Naive thymus-derived CD4-positive, alpha-beta T cell (primary cell): ENCODE measurements around the gene SYNDIG1. TPM values are rescaled to one million over a fixed set of nuclear protein-coding genes. Genes with fewer than 3 reads are reported as not detected.

ENCODE experiments used
- ATAC-seq: fragments of 150-1000 bp; cut with Tn5 transposase; 2 replicates; pipeline ENCODE4 v1.10.0; 2021; ENCODE audit warnings: mild to moderate bottlenecking, moderate library complexity
- CTCF ChIA-PET: fragments of 350-600 bp; sonication (Branson Sonifier 250); formaldehyde crosslinking; loops from one replicate; lab custom pipeline; 2021; ENCODE audit warnings: antibody characterized with exemption; lab: Charles Lee
- POLR2A ChIA-PET: fragments of 350-600 bp; sonication (Branson Sonifier 250); formaldehyde crosslinking; loops from one replicate; lab custom pipeline; 2021; ENCODE audit warnings: antibody characterized with exemption, inconsistent platforms; lab: Charles Lee
- DNase-seq, 9 donors: peaks; one replicate each; pipeline versions ENCODE4 v3.0.0 to v3.0.0-alpha.2; 2020 to 2022; ENCODE audit warnings: mixed read lengths in 1 of 9
- H3K27ac ChIP-seq: one replicate; pipeline ENCODE4 v1.7.0; 2013; ENCODE audit warnings: mild to moderate bottlenecking, low read depth, low read length, moderate library complexity
- H3K27me3 ChIP-seq, 2 donors: one replicate each; pipeline ENCODE4 v1.7.0; 2013; ENCODE audit warnings: low read length in 2 of 2, mild to moderate bottlenecking in 2 of 2, moderate library complexity in 2 of 2; ENCODE audit not compliant: control insufficient read depth in 2 of 2, insufficient read depth in 2 of 2
- H3K36me3 ChIP-seq, 3 experiments: 1 replicate in 2 of 3; 2 replicates in 1 of 3; pipeline ENCODE4 v1.7.0; 2013; ENCODE audit warnings: low read length in 3 of 3, mild to moderate bottlenecking in 3 of 3, moderate library complexity in 1 of 3; ENCODE audit not compliant: insufficient read depth in 3 of 3, control insufficient read depth in 2 of 3
- H3K4me1 ChIP-seq, 2 donors: one replicate each; pipeline ENCODE4 v1.7.0; 2013; ENCODE audit warnings: low read length in 2 of 2, mild to moderate bottlenecking in 2 of 2, moderate library complexity in 1 of 2; ENCODE audit not compliant: control insufficient read depth in 2 of 2, insufficient read depth in 2 of 2
- H3K4me3 ChIP-seq: 2 replicates; pipeline ENCODE4 v1.7.0; 2013; ENCODE audit warnings: mild to moderate bottlenecking, low read length
- H3K9me3 ChIP-seq, 3 experiments: 1 replicate in 2 of 3; 2 replicates in 1 of 3; pipeline ENCODE4 v1.7.0; 2013; ENCODE audit warnings: low read length in 3 of 3; ENCODE audit not compliant: control insufficient read depth in 2 of 3
- H3K27ac Mint-ChIP-seq, 9 donors: one replicate each; pipeline ENCODE4 v1.8.0; 2020 to 2022; ENCODE audit warnings: mixed read lengths in 9 of 9, mild to moderate bottlenecking in 8 of 9, moderate library complexity in 5 of 9, inconsistent platforms in 2 of 9
- H3K27me3 Mint-ChIP-seq, 5 donors: one replicate each; pipeline ENCODE4 v1.8.0; 2021 to 2022; ENCODE audit warnings: mixed read lengths in 5 of 5, mild to moderate bottlenecking in 1 of 5
- H3K36me3 Mint-ChIP-seq, 5 donors: one replicate each; pipeline ENCODE4 v1.8.0; 2020 to 2022; ENCODE audit warnings: mixed read lengths in 5 of 5, mild to moderate bottlenecking in 3 of 5, inconsistent platforms in 1 of 5
- H3K4me1 Mint-ChIP-seq, 7 donors: one replicate each; pipeline ENCODE4 v1.8.0; 2020 to 2022; ENCODE audit warnings: mixed read lengths in 7 of 7, mild to moderate bottlenecking in 3 of 7, inconsistent platforms in 1 of 7
- H3K4me3 Mint-ChIP-seq, 10 donors: one replicate each; pipeline ENCODE4 v1.8.0; 2020 to 2022; ENCODE audit warnings: mild to moderate bottlenecking in 10 of 10, mixed read lengths in 10 of 10, moderate library complexity in 6 of 10, inconsistent platforms in 2 of 10
- H3K9me3 Mint-ChIP-seq, 11 donors: one replicate each; pipeline ENCODE4 v1.8.0; 2020 to 2022; ENCODE audit warnings: mixed read lengths in 11 of 11, mild to moderate bottlenecking in 4 of 11, inconsistent platforms in 1 of 11, moderate library complexity in 1 of 11
- intact Hi-C, 2 donors: fragments of 100-400 bp; cut with micrococcal nuclease; formaldehyde crosslinking; loops; one replicate each; pipeline ENCODE4 v1.15.1; 2023
- polyA plus RNA-seq, 2 donors: library from polyadenylated mRNA; unstranded; fragments of 300-500 nt; fragmentation: Illumina TruSeq; gene quantifications; one replicate each; pipeline ENCODE4 v1.2.3, GENCODE V29; 2021
- total RNA-seq, 6 experiments: library from RNA in 5 of 6; stranded (reverse) in 5 of 6; gene quantifications; 1 replicate in 5 of 6; 2 replicates in 1 of 6; pipeline ENCODE4 v1.2.3 and lab custom pipeline; 2021 to 2026

The SYNDIG1 gene
- total and polyA plus RNA-seq, 7 experiments from 2014 or later: not detected

- Mint-ChIP-seq H3K4me1 (no peaks in the 10 kb centered on the region), H3K9me3 (no peaks in the 10 kb centered on the region), H3K27ac (no peak overlapping the region), H3K27me3 (peaks cover 0 to 4% (median 0%) of the 10 kb centered on the region in 5 donors), H3K36me3 (no peaks in the 10 kb centered on the region), H3K4me3 (no peak overlapping the region)
- Histone ChIP-seq H3K36me3 (no peaks in the 10 kb centered on the region), H3K9me3 (no peaks in the 10 kb centered on the region), H3K27me3 (no peaks in the 10 kb centered on the region), H3K27ac (no peak overlapping the region), H3K4me1 (no peaks in the 10 kb centered on the region), H3K4me3 (no peak overlapping the region)
- ChIA-PET CTCF (no interaction called here), POLR2A (no interaction called here)
- intact Hi-C loops: no loop called here
- ATAC-seq (no peak), DNase-seq (no peak)
Measured at GRCh38 chr20:24677626-24678315, 208.3 kb downstream of the SYNDIG1 start.

GRCh38 chr20:24678351-24679106 is 209.1 kb downstream of the SYNDIG1 start:
- POLR2A ChIA-PET: no interaction called here
- DNase-seq (no peak), ATAC-seq (no peak)
- H3K9me3 ChIP-seq: no peaks in the 10 kb centered on the region
- no peak overlapping the region for H3K4me3 Mint-ChIP-seq
- peaks cover 0 to 5% (median 0%) of the 10 kb centered on the region in 5 donors for H3K27me3 Mint-ChIP-seq
- H3K27me3 ChIP-seq: no peaks in the 10 kb centered on the region
- intact Hi-C loops: no loop called here
- H3K27ac Mint-ChIP-seq: peak overlapping the region in 1 of 9 donors; percentile 48
- no peaks in the 10 kb centered on the region for H3K4me1 ChIP-seq
- no peak overlapping the region for H3K4me3 ChIP-seq
- CTCF ChIA-PET: no interaction called here
- no peaks in the 10 kb centered on the region for H3K9me3 Mint-ChIP-seq
- H3K4me1 Mint-ChIP-seq: no peaks in the 10 kb centered on the region
- H3K27ac ChIP-seq: no peak overlapping the region
- H3K36me3 Mint-ChIP-seq: no peaks in the 10 kb centered on the region
- H3K36me3 ChIP-seq: no peaks in the 10 kb centered on the region

GRCh38 chr20:24679448-24680047 is 210.1 kb downstream of the SYNDIG1 start:
- Mint-ChIP-seq H3K4me3 (no peak overlapping the region), H3K9me3 (no peaks in the 10 kb centered on the region), H3K27me3 (peaks cover 0 to 5% (median 0%) of the 10 kb centered on the region in 5 donors), H3K36me3 (no peaks in the 10 kb centered on the region), H3K27ac (no peak overlapping the region), H3K4me1 (no peaks in the 10 kb centered on the region)
- intact Hi-C loops: no loop called here
- no peak for ATAC-seq
- no peaks in the 10 kb centered on the region for H3K36me3 ChIP-seq
- H3K27ac ChIP-seq: no peak overlapping the region
- H3K4me1 ChIP-seq: no peaks in the 10 kb centered on the region
- ChIA-PET POLR2A (no interaction called here), CTCF (no interaction called here)
- no peaks in the 10 kb centered on the region for H3K27me3 ChIP-seq
- no peak for DNase-seq
- no peak overlapping the region for H3K4me3 ChIP-seq
- H3K9me3 ChIP-seq: no peaks in the 10 kb centered on the region

- Mint-ChIP-seq H3K4me1 (no peaks in the 10 kb centered on the region), H3K36me3 (no peaks in the 10 kb centered on the region), H3K4me3 (no peak overlapping the region), H3K27me3 (peaks cover 0 to 5% (median 1%) of the 10 kb centered on the region in 5 donors), H3K9me3 (peaks cover 0 to under 1% (median 0%) of the 10 kb centered on the region in 11 donors), H3K27ac (no peak overlapping the region)
- DNase-seq (no peak), ATAC-seq (no peak)
- Histone ChIP-seq H3K4me1 (no peaks in the 10 kb centered on the region), H3K36me3 (no peaks in the 10 kb centered on the region), H3K27ac (no peak overlapping the region), H3K4me3 (no peak overlapping the region), H3K9me3 (no peaks in the 10 kb centered on the region), H3K27me3 (no peaks in the 10 kb centered on the region)
- CTCF ChIA-PET: no interaction called here
- POLR2A ChIA-PET: no interaction called here
- intact Hi-C loops: no loop called here
Measured at GRCh38 chr20:24681634-24682495, 212.4 kb downstream of the SYNDIG1 start.

GRCh38 chr20:24682496-24682985 is 213.1 kb downstream of the SYNDIG1 start:
- Histone ChIP-seq H3K9me3 (no peaks in the 10 kb centered on the region), H3K36me3 (no peaks in the 10 kb centered on the region), H3K27me3 (no peaks in the 10 kb centered on the region), H3K4me3 (no peak overlapping the region), H3K27ac (no peak overlapping the region), H3K4me1 (no peaks in the 10 kb centered on the region)
- H3K4me3 Mint-ChIP-seq: no peak overlapping the region
- no peak for DNase-seq
- no peak for ATAC-seq
- intact Hi-C loops: no loop called here
- peaks cover 0 to 3% (median 0%) of the 10 kb centered on the region in 11 donors for H3K9me3 Mint-ChIP-seq
- H3K36me3 Mint-ChIP-seq: no peaks in the 10 kb centered on the region
- no peak overlapping the region for H3K27ac Mint-ChIP-seq
- CTCF ChIA-PET: no interaction called here
- POLR2A ChIA-PET: no interaction called here
- peaks cover 0 to 8% (median 4%) of the 10 kb centered on the region in 5 donors for H3K27me3 Mint-ChIP-seq
- H3K4me1 Mint-ChIP-seq: no peaks in the 10 kb centered on the region

- Mint-ChIP-seq H3K4me1 (no peaks in the 10 kb centered on the region), H3K36me3 (no peaks in the 10 kb centered on the region), H3K4me3 (no peak overlapping the region), H3K27ac (no peak overlapping the region), H3K27me3 (peaks cover 0 to 14% (median 4%) of the 10 kb centered on the region in 5 donors), H3K9me3 (peaks cover 0 to 6% (median 0%) of the 10 kb centered on the region in 11 donors)
- no peaks in the 10 kb centered on the region for H3K9me3 ChIP-seq
- no peak overlapping the region for H3K4me3 ChIP-seq
- ATAC-seq (no peak), DNase-seq (peak in 1 of 9 donors; percentile 5)
- H3K4me1 ChIP-seq: no peaks in the 10 kb centered on the region
- intact Hi-C loops: no loop called here
- H3K27me3 ChIP-seq: no peaks in the 10 kb centered on the region
- no peak overlapping the region for H3K27ac ChIP-seq
- ChIA-PET CTCF (interaction anchor here (0.7 kb wide), 1 partner anchor 76 kb away, joined by 4 read pairs; no protein-coding TSS in a partner anchor), POLR2A (no interaction called here)
- H3K36me3 ChIP-seq: no peaks in the 10 kb centered on the region
Measured at GRCh38 chr20:24683676-24684075, 214.2 kb downstream of the SYNDIG1 start.
